Measurements from ENCODE around the gene SH3YL1.
"Not testable (repeated sequence)": the region's sequence is repeated elsewhere in the genome, so short reads cannot be mapped to it uniquely, and the experiment has no call there.

Gene SH3YL1

DNA sequence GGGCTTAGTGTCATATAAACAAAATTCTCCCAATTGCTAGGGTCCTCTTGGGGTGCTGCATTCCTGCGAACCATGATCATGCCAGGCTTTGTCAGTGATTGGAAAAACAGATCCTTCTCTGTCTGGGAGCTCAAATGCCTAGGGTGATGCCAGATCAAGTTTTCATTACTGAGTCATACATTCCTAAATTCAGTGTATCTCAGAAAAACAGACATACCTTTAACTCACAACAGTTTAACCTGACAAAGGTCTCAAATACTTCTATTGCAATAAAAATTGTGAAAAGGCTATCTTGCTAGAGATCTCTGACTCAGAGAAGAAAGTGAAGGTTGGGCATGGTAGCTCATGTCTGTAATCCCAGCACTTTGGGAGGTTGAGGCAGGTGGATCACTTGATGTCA lies 86.9 kb downstream of the SH3YL1 start:
- H3K9me3 ChIP-seq (ENCODE audit: control insufficient read depth, insufficient read depth, low read length): peaks cover 20% of the 10 kb centered on the region; the same call in 1 of the 2 replicates
- no peaks in the 10 kb centered on the region for H3K36me3 ChIP-seq (ENCODE audit: control insufficient read depth, insufficient read depth, low read length)
- H3K4me3 ChIP-seq (ENCODE audit: low read depth, low read length): no peak overlapping the region
- no peak overlapping the region for H3K9ac ChIP-seq (ENCODE audit: low read depth, low read length)
- H3K27ac ChIP-seq (ENCODE audit: low read depth, low read length): no peak overlapping the region
- no peaks in the 10 kb centered on the region for H3K4me1 ChIP-seq (ENCODE audit: control insufficient read depth, insufficient read depth, low read length)
- H3K27me3 ChIP-seq (ENCODE audit: control insufficient read depth, insufficient read depth, low read length): no peaks in the 10 kb centered on the region

DNA sequence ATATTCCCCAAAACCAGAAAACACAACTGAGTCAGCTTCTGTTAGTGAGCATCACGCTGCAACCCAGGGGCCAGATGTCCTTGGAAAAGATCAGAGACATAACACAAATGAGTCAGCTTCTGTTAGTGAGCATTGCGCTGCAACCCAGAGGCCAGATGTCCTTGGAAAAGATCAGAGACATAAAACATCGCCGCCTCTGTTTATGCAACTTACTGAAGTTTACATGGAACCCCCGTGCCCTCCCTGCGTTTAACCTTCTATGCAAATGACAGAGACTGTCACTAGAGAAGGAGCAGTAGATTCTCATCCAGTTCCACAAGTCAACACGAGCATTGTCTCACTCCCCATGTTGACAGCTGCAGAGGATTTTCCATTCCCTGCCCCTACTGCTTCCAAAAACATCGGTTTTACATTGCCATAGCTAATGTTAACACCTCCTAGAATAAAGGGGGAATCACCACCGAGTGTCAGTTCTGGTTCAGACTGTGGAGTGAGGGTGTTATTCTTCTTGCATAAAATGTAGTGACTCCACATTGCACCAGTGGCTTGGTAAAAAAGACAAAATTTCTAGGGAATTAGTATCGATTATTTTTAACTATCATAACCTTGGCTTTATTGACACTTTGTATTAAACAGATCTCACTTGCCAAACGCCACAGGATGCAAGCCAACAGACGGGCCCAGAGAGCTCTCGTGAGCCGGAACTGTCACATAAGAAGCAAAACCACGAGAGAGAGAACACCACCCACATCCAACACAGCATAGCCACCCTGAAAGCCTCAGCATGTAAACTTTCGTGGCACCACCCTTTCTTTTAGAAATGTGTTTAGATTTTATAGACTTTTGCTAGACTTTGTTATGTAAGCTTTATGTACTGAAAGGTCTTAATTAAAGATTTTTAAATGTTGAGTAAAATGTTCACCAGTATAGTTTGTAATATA lies 87.7 kb downstream of the SH3YL1 start:
- no peak overlapping the region for H3K9ac ChIP-seq (ENCODE audit: low read depth, low read length)
- no peak overlapping the region for H3K27ac ChIP-seq (ENCODE audit: low read depth, low read length)
- H3K4me3 ChIP-seq (ENCODE audit: low read depth, low read length): no peak overlapping the region
- H3K27me3 ChIP-seq (ENCODE audit: control insufficient read depth, insufficient read depth, low read length): no peaks in the 10 kb centered on the region
- H3K4me1 ChIP-seq (ENCODE audit: control insufficient read depth, insufficient read depth, low read length): no peaks in the 10 kb centered on the region
- no peaks in the 10 kb centered on the region for H3K36me3 ChIP-seq (ENCODE audit: control insufficient read depth, insufficient read depth, low read length)
- H3K9me3 ChIP-seq (ENCODE audit: control insufficient read depth, insufficient read depth, low read length): peaks cover 13% of the 10 kb centered on the region; the same call in 1 of the 2 replicates

DNA sequence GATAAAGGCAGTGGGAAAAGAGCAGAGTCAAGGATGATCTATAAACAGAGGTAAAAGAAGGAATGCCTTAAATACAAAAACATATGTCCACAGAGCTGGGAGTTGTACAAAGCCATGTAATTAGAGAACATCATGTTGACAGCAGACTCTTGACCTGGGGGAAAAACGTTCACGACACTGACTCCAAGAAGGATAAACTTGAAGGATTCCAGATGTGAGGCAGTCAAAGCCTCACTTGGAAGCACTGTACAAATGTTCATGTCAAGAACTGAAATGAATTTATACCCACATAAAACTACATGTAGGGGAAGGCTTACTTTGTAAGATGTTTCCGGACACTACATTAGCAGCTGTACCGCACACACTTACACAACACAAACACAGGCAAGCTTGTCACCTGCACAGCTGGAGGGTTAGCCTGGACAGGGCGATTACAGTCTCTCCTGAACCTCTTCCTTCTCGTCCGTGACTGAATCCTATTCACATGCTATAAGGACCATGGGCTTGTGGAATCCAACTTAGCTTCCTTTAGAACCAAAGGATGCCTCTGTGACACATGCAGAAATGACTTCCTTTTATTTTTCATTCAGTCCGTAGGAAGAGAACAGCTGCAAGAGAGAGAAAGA lies 88.6 kb downstream of the SH3YL1 start:
- no peaks in the 10 kb centered on the region for H3K4me1 ChIP-seq (ENCODE audit: control insufficient read depth, insufficient read depth, low read length)
- peaks cover 7% of the 10 kb centered on the region; the same call in 1 of the 2 replicates for H3K9me3 ChIP-seq (ENCODE audit: control insufficient read depth, insufficient read depth, low read length)
- H3K36me3 ChIP-seq (ENCODE audit: control insufficient read depth, insufficient read depth, low read length): no peaks in the 10 kb centered on the region

DNA sequence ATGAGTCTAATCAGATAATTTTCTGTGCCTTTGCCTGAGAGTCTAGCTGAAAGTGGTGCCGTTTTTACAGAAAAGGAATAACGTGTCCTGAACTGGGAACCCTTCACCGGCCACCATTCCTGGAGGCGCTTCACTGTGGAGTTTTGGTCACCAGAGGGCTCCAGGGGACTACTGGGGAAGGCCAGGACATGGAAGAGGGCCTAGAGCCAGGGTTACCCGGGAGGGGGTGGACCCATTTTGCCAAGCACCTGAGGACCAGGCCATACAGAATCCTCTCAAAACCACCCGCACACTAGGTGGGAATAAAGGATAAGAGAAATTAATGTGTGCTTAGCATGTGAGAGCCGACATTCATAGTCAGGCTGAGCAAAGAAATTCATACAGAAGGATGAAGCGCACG lies 91.7 kb downstream of the SH3YL1 start:
- H3K27ac ChIP-seq (ENCODE audit: low read depth, low read length); H3K9me3 ChIP-seq (ENCODE audit: control insufficient read depth, insufficient read depth, low read length); H3K9ac ChIP-seq (ENCODE audit: low read depth, low read length); H3K36me3 ChIP-seq (ENCODE audit: control insufficient read depth, insufficient read depth, low read length); H3K4me1 ChIP-seq (ENCODE audit: control insufficient read depth, insufficient read depth, low read length); H3K27me3 ChIP-seq (ENCODE audit: control insufficient read depth, insufficient read depth, low read length); H3K4me3 ChIP-seq (ENCODE audit: low read depth, low read length): not testable (repeated sequence)

More for the DNA sequence above, 88.6 kb downstream of the SH3YL1 start:
- H3K4me3 ChIP-seq (ENCODE audit: low read depth, low read length): no peak overlapping the region
- no peak overlapping the region for H3K9ac ChIP-seq (ENCODE audit: low read depth, low read length)
- no peaks in the 10 kb centered on the region for H3K27me3 ChIP-seq (ENCODE audit: control insufficient read depth, insufficient read depth, low read length)
- H3K27ac ChIP-seq (ENCODE audit: low read depth, low read length): no peak overlapping the region

DNA sequence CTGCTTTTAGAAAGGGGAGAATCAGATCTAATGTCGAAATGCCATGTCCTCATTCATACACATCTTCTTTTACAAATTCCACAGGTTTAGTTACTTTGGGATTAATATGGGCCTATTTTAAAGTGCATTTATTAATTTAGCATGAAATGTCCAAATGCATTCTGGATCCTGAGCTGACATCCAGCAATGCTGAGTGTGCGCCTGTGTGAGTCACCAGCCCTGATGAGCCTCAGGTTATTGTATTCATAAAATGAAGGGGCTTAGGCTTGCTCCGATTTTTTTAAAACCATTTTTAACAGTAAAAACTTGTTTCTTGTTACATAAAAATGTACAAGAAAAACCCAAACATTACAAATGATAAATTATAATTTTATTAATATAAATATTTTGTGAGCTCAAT lies 94.1 kb downstream of the SH3YL1 start:
- Histone ChIP-seq H3K27me3 (ENCODE audit: control insufficient read depth, insufficient read depth, low read length) (no peaks in the 10 kb centered on the region), H3K9me3 (ENCODE audit: control insufficient read depth, insufficient read depth, low read length) (no peaks in the 10 kb centered on the region), H3K4me1 (ENCODE audit: control insufficient read depth, insufficient read depth, low read length) (no peaks in the 10 kb centered on the region), H3K36me3 (ENCODE audit: control insufficient read depth, insufficient read depth, low read length) (no peaks in the 10 kb centered on the region), H3K9ac (ENCODE audit: low read depth, low read length) (no peak overlapping the region), H3K4me3 (ENCODE audit: low read depth, low read length) (no peak overlapping the region), H3K27ac (ENCODE audit: low read depth, low read length) (no peak overlapping the region)
